Measurements from ENCODE around the gene NDUFC2.
"Not testable (repeated sequence)": the region's sequence is repeated elsewhere in the genome, so short reads cannot be mapped to it uniquely, and the experiment has no call there.

The NDUFC2 gene

DNA sequence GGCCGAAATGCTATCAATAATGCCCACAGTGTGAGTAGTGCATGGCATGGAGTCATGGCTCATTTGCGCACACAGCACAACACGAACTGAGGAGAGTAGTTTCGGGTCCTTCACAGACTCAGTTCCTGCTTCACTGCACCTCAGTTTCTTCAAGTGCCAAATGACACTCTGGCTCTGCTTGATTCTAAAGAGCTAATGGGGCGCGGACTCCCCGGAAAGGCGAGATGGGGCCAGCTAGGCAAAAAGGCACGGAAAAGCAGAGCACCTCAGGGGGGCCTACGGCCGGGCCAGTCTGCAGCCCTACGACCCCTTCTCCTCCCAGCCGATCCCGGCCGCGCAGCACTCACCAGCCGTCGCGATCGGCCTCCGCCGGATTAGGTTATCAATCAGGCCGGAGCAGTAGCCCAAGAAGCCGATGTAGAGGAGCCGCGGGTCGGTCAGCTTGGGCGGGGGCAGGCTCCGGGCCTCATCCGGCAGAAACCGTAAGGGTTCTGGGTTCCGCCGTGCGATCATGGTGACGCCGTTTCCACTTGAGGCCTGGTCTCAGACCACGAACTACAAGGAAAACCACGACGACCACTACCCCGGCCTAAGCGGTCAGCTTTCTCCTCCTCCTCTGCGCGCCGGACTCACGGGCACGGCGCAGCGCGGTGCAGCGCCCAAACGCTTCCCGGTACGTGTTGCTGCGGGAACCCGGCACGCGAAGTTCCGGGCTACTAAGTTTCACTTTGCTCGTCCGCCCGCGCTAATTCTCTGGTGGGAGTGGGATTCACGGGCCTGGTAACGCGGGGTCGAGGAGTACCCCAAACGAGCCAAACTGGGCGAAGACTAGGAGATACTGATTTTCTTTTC is at the start of gene NDUFC2:
NDUFC2 (minus strand) TSS at position 631 of the 852 bp plus-strand sequence; CDS start at position 513, 118 bp downstream.
- peak; percentile 45 for DNase-seq (ENCODE audit: low read depth)

- no peak for DNase-seq (ENCODE audit: low read depth)
Measured at GRCh38 chr11:78127403-78127802, 47.7 kb upstream of the NDUFC2 start.

GRCh38 chr11:78112582-78113275 is 33.1 kb upstream of the NDUFC2 start:
- no peak for DNase-seq (ENCODE audit: low read depth)

- DNase-seq (ENCODE audit: low read depth): no peak
Measured at GRCh38 chr11:78111298-78111697, 31.6 kb upstream of the NDUFC2 start.

DNA sequence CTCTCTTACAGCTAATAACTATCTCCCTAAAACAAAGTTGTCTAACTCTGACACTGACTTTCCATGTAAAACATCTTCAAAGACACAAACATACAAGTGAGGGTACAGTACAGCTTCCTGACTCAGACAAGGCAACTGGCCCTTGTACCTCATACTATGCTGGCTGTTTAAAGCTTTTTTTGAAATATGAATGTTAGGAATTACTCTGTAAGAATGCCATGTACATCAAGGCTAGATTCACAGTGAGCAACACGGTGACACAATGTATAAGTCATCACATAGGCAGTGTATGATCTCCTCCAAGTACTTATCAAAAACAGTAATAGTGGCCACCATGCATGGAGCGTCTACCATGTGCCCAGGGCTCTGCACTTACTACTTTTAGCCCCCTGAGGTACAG is 31.2 kb upstream of the NDUFC2 start:
- no peak for DNase-seq (ENCODE audit: low read depth)

- DNase-seq (ENCODE audit: low read depth): no peak
Measured at GRCh38 chr11:78110351-78110750, 30.7 kb upstream of the NDUFC2 start.

DNA sequence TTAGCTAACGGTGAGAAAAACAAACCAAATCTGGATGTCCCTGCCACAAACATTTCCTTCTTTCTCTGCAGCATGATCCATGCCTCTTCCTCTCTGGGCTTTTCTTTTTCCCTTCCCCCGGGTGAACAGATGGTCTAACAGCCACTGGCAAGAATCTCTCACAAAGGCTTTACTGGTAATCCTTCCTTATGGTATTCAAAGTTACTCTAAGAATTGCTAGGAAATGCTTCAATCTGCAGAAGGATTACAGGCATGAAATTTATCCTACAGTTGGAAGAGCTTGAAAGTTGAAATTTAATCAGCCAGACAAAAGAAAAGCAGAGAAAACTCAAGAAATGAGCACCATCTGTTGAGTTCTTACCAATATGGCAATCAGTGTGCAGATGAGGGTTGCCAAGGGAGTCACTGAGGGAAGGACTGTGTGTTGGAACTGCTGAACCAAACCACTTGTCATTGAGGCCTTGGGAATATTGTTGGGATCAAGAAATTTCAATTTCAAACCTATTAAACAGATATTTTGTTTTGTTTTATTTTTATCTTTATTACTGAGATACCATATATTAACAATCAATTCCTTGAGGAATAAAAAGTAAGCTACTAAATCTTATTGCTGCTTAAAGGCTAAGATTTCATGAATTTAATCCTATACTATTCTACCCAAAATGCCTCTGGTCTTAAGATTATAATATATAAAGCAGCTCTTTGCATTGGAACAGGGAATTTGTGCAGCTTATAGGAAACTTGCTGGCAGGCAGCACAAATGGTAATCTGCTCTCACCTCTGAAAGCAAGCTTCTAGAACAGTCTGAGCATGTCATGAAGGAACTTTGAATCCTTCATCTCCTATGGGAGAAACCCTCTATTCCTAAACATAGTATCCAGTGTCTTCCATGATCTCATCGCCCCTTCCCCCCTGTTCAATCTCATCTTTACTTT is 29.7 kb upstream of the NDUFC2 start:
- DNase-seq (ENCODE audit: low read depth): no peak

DNA sequence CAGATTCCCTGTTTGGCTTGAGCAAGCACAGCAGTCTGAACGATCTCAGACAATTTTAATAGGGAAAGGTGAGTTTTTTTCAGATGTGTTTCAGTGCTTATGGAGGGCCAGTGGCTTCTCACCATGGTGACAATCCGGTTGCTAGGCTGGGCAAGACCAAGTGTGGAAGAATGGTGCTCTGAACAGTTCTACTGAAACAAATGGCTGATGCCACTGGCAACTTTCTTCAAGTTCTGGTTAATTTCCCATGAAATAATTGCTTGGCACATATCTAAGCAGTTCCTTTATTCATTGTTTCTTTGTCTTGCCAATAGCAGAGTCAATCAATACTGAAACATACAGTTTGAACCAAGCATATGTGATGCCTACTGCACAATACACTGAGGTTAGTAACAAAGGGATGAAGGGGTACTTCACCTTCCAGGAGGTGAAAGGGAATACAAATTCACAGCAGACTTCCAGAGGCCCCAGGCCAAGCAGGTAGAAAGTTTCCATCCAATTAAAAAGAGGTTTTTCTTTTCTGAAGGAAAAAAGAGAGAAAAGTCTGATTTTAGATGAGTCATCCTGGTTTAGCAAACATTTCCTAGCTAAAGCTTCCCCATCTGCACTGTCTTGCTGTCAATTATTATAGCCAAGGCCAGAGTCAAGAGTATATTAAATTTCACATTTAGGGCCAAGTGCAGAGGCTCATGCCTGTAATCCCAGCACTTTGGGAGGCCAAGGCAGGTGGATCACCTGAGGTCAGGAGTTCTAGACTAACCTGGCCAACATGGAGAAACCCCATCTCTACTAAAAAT is 21.2 kb upstream of the NDUFC2 start:
- DNase-seq (ENCODE audit: low read depth): no peak

DNA sequence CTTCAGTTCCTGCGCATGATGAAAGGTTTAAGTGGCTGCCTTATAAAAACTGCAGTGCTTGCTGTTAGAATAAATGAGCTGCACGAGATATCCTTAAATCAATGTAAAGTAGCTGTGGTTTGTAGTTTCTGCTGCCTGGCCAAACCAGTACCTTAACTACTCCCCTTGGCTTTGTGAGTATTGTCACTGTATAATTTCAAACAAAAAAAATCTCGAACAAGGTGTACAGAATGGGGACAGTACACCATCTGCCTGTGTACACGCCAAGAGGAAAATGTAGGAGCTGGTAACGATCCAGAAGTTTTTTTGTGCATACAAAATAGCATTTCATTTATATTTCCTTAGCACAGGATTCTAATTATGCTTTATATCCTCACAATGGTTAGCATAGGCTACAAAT is 20.6 kb upstream of the NDUFC2 start:
- no peak for DNase-seq (ENCODE audit: low read depth)

GRCh38 chr11:78099666-78100065 is 20.0 kb upstream of the NDUFC2 start:
- no peak for DNase-seq (ENCODE audit: low read depth)

GRCh38 chr11:78097666-78098385 is 18.2 kb upstream of the NDUFC2 start:
- DNase-seq (ENCODE audit: low read depth): no peak

- DNase-seq (ENCODE audit: low read depth): no peak
Measured at GRCh38 chr11:78094250-78094649, 14.6 kb upstream of the NDUFC2 start.

DNA sequence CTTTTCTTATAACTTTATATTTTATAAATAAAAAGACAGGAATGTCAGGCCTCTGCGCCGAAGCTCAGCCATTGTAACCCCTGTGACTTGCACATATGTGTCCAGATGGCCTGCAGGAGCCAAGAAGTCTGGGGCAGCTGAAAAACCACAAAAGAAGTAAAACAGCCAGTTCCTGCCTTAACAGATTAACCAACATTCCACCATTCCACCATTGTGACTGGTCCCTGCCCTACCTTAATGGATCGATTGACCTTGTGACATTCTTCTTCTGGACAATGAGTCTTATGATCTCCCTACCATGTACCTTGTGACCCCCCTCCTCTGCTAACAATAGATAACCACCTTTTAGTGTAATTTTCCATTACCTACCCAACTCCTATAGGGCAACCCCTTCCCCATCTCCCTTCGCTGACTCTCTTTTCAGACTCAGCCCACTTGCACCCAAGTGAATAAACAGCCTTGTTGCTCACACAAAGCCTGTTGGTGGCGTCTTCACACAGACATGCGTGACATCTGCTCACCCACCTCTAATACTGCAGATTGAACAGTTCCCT is 6.9 kb upstream of the NDUFC2 start:
- not testable (repeated sequence) for DNase-seq (ENCODE audit: low read depth)

- no peak for DNase-seq (ENCODE audit: low read depth)
Measured at GRCh38 chr11:78085972-78086371, 6.3 kb upstream of the NDUFC2 start.

DNA sequence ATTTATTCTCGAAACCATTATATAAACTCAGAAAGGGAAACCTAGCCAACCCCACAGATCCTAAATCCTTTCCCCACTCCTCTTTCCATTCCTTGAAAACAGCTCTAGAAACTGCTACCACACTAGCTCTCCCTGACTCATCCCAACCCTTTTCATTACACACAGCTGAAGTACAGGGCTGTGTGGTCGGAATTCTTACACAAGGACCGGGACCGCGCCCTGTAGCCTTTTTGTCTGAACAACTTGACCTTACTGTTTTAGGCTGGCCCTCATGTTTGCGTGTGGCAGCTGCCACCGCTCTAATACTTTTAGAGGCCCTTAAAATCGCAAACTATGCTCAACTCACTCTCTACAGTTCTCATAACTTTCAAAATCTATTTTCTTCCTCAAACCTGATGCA is 4.8 kb upstream of the NDUFC2 start:
- DNase-seq (ENCODE audit: low read depth): not testable (repeated sequence)

DNA sequence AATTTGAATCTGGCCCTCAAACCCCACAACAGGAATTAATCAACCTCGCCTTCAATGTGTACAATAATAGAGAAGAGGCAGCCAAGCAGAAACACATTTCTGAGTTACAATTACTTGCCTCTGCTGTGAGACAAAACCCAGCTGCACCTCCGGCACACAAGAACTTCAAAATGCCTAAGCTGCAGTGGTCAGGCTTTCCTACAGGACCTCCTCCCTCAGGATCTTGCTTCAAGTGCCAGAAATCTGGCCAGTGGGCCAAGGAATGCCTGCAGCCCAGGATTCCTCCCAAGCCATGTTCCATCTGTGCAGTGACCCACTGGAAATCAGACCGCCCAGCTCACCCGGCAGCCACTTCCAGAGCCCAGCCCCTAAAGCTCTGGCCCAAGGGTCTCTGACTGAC is 3.4 kb upstream of the NDUFC2 start:
- DNase-seq (ENCODE audit: low read depth): no peak

DNA sequence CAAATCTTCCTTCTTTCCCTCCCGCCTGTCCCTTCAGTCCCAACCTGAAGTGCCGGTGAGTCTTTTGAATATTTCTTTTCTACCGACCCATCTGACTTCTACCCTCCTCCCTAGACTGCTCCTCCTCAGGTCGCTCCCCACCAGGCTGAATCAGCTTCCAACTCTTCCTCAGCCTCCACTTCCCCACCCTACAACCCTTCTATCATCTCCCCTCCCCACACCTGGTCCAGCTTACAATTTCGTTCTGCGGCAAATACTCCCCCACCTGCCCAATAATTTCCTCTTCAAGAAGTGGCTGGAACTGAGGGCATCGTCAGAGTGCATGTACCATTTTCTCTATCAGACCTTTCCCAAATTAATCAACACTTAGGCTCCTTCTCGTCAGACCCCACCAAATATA is 2.5 kb upstream of the NDUFC2 start:
- no peak for DNase-seq (ENCODE audit: low read depth)

DNA sequence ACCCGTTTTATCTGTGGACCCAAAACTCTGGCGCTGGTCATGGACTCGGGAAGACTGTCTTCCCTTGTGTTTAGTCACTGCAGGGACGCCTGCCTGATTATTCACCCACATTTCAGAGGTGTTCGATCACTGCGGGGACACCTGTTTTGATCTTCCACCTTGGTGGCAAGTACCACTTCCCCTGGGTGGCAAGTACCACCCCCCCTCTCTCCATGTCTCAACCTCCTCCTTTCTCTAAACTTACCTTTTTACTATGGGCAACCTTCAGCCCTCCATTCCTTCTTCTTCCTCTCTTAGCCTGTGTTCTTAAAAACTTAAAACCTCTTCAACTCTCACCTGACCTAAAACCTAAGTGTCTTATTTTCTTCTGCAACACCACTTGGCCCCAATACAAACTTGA is 1.9 kb upstream of the NDUFC2 start:
- no peak for DNase-seq (ENCODE audit: low read depth)

DNA sequence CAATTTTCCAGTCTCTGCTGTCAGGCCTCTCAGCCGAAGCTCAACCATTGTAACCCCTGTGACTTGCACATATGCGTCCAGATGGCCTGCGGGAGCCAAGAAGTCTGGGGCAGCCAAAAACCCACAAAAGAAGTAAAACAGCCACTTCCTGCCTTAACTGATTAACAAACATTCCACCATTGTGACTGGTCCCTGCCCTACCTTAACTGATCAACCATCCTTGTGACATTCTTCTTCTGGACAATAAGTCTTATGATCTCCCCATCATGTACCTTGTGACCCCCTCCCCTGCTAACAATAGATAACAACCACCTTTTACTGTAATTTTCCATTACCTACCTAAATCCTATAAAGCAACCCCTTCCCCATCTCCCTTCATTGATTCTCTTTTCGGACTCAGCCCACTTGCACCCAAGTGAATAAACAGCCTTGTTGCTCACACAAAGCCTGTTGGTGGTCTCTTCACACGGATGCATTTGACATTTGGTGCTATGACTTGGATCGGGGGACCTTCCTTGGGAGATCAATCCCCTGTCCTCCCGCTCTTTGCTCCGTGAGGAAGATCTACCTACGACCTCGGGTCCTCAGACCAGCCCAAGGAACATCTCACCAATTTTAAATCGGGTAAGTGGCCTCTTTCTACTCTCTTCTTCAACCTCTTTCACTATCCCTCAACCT is 1.3 kb upstream of the NDUFC2 start:
- DNase-seq (ENCODE audit: low read depth): no peak

Data from stimulated activated CD8-positive, alpha-beta memory T cell treated with anti-CD3 and anti-CD28 coated beads, Interleukin-7, amount 100 ng/mL, for 24 hours (primary cell).